ENCODE measurements around the gene FAF1.

FAF1 gene

DNA sequence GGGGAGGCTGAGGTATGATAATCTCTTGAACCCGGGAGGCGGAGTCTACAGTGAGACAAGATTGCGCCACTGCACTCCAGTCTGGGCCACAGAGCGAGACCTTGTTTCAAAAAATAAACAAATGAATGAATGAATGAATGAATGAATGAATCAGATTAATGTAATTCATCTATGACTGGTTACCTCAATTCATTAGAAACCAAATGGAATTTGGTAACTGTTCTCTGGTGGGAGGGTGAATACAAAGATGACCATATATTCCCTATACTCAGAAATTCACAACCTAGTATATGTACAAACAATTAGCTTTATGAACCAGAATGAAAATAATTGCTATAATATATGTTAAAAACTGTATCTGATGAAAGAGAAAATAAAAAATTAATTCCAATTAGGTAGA is 80.9 kb downstream of the FAF1 start:
- Histone ChIP-seq H3K36me3 (ENCODE audit: control insufficient read depth in 1 of 2, insufficient read depth in 2 of 2, low read length in 2 of 2) (no peaks in the 10 kb centered on the region), H3K4ac (ENCODE audit: low read depth, low read length) (no peak overlapping the region), H3K18ac (ENCODE audit: low read length) (no peak overlapping the region), H2BK5ac (ENCODE audit: low read depth, low read length, poor library complexity) (no peak overlapping the region), H3K23ac (ENCODE audit: low read length) (no peak overlapping the region), H4K91ac (ENCODE audit: low read depth, low read length) (no peak overlapping the region), H2BK12ac (ENCODE audit: low read length) (no peak overlapping the region), H4K8ac (ENCODE audit: low read depth, low read length) (no peak overlapping the region), H3K4me3 (ENCODE audit: low read depth, low read length) (no peak overlapping the region), H3K9me3 (ENCODE audit: insufficient read depth, low read depth, low read length) (no peaks in the 10 kb centered on the region), H3K27me3 (ENCODE audit: insufficient read depth, low read length) (no peaks in the 10 kb centered on the region), H3K9ac (ENCODE audit: low read length) (no peak overlapping the region), H2AK5ac (ENCODE audit: low read length) (no peak overlapping the region), H3K4me2 (ENCODE audit: low read length) (no peak overlapping the region), H3K14ac (ENCODE audit: low read length) (no peak overlapping the region), H3K27ac (ENCODE audit: low read depth, low read length) (no peak overlapping the region), H4K12ac (ENCODE audit: low read depth, low read length) (no peak overlapping the region), H3K4me1 (ENCODE audit: control insufficient read depth in 1 of 2, insufficient read depth in 2 of 2, low read length in 2 of 2) (no peaks in the 10 kb centered on the region), H3K79me1 (ENCODE audit: low read length) (no peaks in the 10 kb centered on the region), H2AFZ (ENCODE audit: insufficient read depth, low read length, poor library complexity) (no peak overlapping the region), H3K79me2 (ENCODE audit: control insufficient read depth, insufficient read depth, low read length, poor library complexity) (no peaks in the 10 kb centered on the region), H2BK120ac (ENCODE audit: insufficient read depth, low read length, poor library complexity) (no peak overlapping the region)
- DNase-seq: no peak
- no CpG with 5 or more reads among the region's 4 CpGs for WGBS (ENCODE audit: extremely low coverage, insufficient coverage, insufficient read length)

DNA sequence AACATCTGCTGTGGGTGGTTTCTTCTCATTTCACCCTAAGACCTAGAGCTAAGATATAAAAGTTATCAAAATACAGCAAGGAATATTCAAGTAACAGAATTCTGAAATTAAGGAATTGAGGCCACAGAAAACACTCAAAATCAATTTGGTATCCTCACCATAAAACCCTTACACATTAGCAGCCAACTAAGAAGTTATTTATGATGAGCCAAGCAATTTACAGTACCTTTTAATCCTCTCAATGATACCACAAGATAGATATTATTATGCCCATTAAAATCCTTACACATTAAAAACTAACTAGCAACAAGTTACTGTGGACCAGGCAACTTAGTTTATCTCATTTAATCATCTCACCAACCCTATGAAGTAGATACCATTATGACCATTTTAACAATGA is 81.6 kb downstream of the FAF1 start:
- H3K4me1 ChIP-seq (ENCODE audit: control insufficient read depth in 1 of 2, insufficient read depth in 2 of 2, low read length in 2 of 2): no peaks in the 10 kb centered on the region
- no peak overlapping the region for H3K14ac ChIP-seq (ENCODE audit: low read length)
- H3K9ac ChIP-seq (ENCODE audit: low read length): no peak overlapping the region
- no peak overlapping the region for H4K91ac ChIP-seq (ENCODE audit: low read depth, low read length)
- H3K9me3 ChIP-seq (ENCODE audit: insufficient read depth, low read depth, low read length): no peaks in the 10 kb centered on the region
- H2AFZ ChIP-seq (ENCODE audit: insufficient read depth, low read length, poor library complexity): no peak overlapping the region
- H4K12ac ChIP-seq (ENCODE audit: low read depth, low read length): no peak overlapping the region
- no peak overlapping the region for H2BK5ac ChIP-seq (ENCODE audit: low read depth, low read length, poor library complexity)
- no peak overlapping the region for H3K23ac ChIP-seq (ENCODE audit: low read length)
- no peaks in the 10 kb centered on the region for H3K79me1 ChIP-seq (ENCODE audit: low read length)
- no peak overlapping the region for H4K8ac ChIP-seq (ENCODE audit: low read depth, low read length)
- H3K36me3 ChIP-seq (ENCODE audit: control insufficient read depth in 1 of 2, insufficient read depth in 2 of 2, low read length in 2 of 2): no peaks in the 10 kb centered on the region
- H3K4ac ChIP-seq (ENCODE audit: low read depth, low read length): no peak overlapping the region
- no peak overlapping the region for H2AK5ac ChIP-seq (ENCODE audit: low read length)
- no peak overlapping the region for H2BK12ac ChIP-seq (ENCODE audit: low read length)
- H3K27me3 ChIP-seq (ENCODE audit: insufficient read depth, low read length): no peaks in the 10 kb centered on the region
- peaks cover 2% of the 10 kb centered on the region for H3K79me2 ChIP-seq (ENCODE audit: control insufficient read depth, insufficient read depth, low read length, poor library complexity)
- no peak overlapping the region for H3K27ac ChIP-seq (ENCODE audit: low read depth, low read length)
- DNase-seq: no peak
- H3K4me3 ChIP-seq (ENCODE audit: low read depth, low read length): no peak overlapping the region
- H2BK120ac ChIP-seq (ENCODE audit: insufficient read depth, low read length, poor library complexity): no peak overlapping the region
- no peak overlapping the region for H3K18ac ChIP-seq (ENCODE audit: low read length)
- no peak overlapping the region for H3K4me2 ChIP-seq (ENCODE audit: low read length)

DNA sequence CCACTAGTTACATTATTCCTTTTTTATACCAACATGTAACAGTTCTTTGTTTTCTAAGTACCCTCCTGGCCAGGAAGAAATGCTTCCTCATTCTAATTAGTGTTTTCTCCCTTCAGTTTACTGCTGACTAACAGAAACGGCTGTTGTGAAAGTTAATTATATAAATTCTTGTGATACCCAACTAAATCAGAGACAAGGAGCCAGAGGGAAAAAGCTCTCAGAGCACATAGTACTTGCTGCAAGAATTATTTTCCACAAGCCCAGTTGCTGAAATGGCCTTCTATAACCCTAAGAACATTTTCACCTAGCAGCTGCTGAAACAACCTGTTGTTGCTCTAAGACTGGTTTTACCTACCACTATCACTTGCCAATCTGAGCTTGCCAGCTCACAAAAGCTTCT is 82.4 kb downstream of the FAF1 start:
- Histone ChIP-seq H3K4ac (ENCODE audit: low read depth, low read length) (no peak overlapping the region), H3K9me3 (ENCODE audit: insufficient read depth, low read depth, low read length) (no peaks in the 10 kb centered on the region), H3K79me1 (ENCODE audit: low read length) (no peaks in the 10 kb centered on the region), H2AK5ac (ENCODE audit: low read length) (no peak overlapping the region), H4K91ac (ENCODE audit: low read depth, low read length) (no peak overlapping the region), H3K4me2 (ENCODE audit: low read length) (no peak overlapping the region), H3K4me1 (ENCODE audit: control insufficient read depth in 1 of 2, insufficient read depth in 2 of 2, low read length in 2 of 2) (no peaks in the 10 kb centered on the region), H2AFZ (ENCODE audit: insufficient read depth, low read length, poor library complexity) (no peak overlapping the region), H3K23ac (ENCODE audit: low read length) (no peak overlapping the region), H3K27ac (ENCODE audit: low read depth, low read length) (no peak overlapping the region), H3K14ac (ENCODE audit: low read length) (no peak overlapping the region), H3K36me3 (ENCODE audit: control insufficient read depth in 1 of 2, insufficient read depth in 2 of 2, low read length in 2 of 2) (no peaks in the 10 kb centered on the region), H3K9ac (ENCODE audit: low read length) (no peak overlapping the region), H2BK12ac (ENCODE audit: low read length) (no peak overlapping the region), H2BK120ac (ENCODE audit: insufficient read depth, low read length, poor library complexity) (no peak overlapping the region), H4K8ac (ENCODE audit: low read depth, low read length) (no peak overlapping the region), H3K79me2 (ENCODE audit: control insufficient read depth, insufficient read depth, low read length, poor library complexity) (peaks cover 2% of the 10 kb centered on the region), H3K18ac (ENCODE audit: low read length) (no peak overlapping the region), H4K12ac (ENCODE audit: low read depth, low read length) (no peak overlapping the region), H3K4me3 (ENCODE audit: low read depth, low read length) (no peak overlapping the region), H3K27me3 (ENCODE audit: insufficient read depth, low read length) (no peaks in the 10 kb centered on the region), H2BK5ac (ENCODE audit: low read depth, low read length, poor library complexity) (no peak overlapping the region)
- no CpG with 5 or more reads among the region's 1 CpG for WGBS (ENCODE audit: extremely low coverage, insufficient coverage, insufficient read length)
- no peak for DNase-seq

DNA sequence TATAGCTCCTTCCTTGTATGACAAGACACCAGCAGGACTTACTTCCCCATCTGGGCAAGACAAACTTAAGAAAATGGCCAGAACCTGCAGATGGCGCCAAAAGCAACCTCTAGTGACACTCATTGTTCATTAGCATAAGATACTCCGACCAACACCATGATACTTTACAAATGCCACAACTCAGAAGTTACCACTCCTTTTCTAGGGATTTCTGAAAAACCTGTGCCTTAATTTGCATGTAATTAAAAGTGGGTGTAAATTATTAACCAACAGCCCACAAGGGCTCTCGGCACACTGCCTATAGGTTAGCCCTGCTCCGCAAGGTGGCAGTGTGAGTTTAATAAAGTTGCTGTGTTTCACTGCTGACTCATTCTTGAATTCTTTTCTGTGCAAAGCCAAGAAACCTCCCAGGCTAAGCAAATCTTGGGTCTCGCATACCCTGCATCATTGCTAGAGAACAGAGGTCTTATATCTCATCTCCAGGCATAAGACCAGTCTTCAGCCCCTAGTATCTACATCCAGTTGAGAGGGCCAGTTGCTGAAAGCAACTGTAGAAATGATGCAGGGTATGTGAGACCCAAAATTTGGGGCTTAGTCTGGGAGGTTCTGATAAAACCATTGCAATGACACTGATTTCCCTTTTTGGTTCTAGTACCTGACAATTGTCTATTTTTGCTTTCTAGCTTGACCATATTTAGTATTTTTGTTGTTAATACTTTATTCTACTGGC is 86.4 kb downstream of the FAF1 start:
- Histone ChIP-seq H3K79me2 (ENCODE audit: control insufficient read depth, insufficient read depth, low read length, poor library complexity) (peaks cover 2% of the 10 kb centered on the region), H2BK120ac (ENCODE audit: insufficient read depth, low read length, poor library complexity) (no peak overlapping the region), H3K36me3 (ENCODE audit: control insufficient read depth in 1 of 2, insufficient read depth in 2 of 2, low read length in 2 of 2) (no peaks in the 10 kb centered on the region), H3K4me1 (ENCODE audit: control insufficient read depth in 1 of 2, insufficient read depth in 2 of 2, low read length in 2 of 2) (no peaks in the 10 kb centered on the region), H2BK5ac (ENCODE audit: low read depth, low read length, poor library complexity) (no peak overlapping the region), H4K91ac (ENCODE audit: low read depth, low read length) (no peak overlapping the region), H2AFZ (ENCODE audit: insufficient read depth, low read length, poor library complexity) (no peak overlapping the region), H3K79me1 (ENCODE audit: low read length) (no peaks in the 10 kb centered on the region), H3K27me3 (ENCODE audit: insufficient read depth, low read length) (no peaks in the 10 kb centered on the region), H2BK12ac (ENCODE audit: low read length) (no peak overlapping the region), H3K27ac (ENCODE audit: low read depth, low read length) (no peak overlapping the region), H3K9ac (ENCODE audit: low read length) (no peak overlapping the region), H3K4me3 (ENCODE audit: low read depth, low read length) (no peak overlapping the region), H3K14ac (ENCODE audit: low read length) (no peak overlapping the region), H4K8ac (ENCODE audit: low read depth, low read length) (no peak overlapping the region), H3K18ac (ENCODE audit: low read length) (no peak overlapping the region), H4K12ac (ENCODE audit: low read depth, low read length) (no peak overlapping the region), H3K4me2 (ENCODE audit: low read length) (peak overlapping the region; percentile 52), H3K4ac (ENCODE audit: low read depth, low read length) (no peak overlapping the region), H2AK5ac (ENCODE audit: low read length) (no peak overlapping the region), H3K23ac (ENCODE audit: low read length) (no peak overlapping the region), H3K9me3 (ENCODE audit: insufficient read depth, low read depth, low read length) (no peaks in the 10 kb centered on the region)
- WGBS (ENCODE audit: extremely low coverage, insufficient coverage, insufficient read length): no CpG with 5 or more reads among the region's 5 CpGs
- DNase-seq: peak; percentile 83 to 91
